Measurements from ENCODE around the gene DMBX1. TPM values are rescaled to one million over a fixed set of nuclear protein-coding genes. Genes with fewer than 3 reads are reported as not detected.

The DMBX1 gene
- total RNA-seq, 1 donor from 2014 or later, result 0.04 TPM

GRCh38 chr1:46467183-46467504 is 22.5 kb upstream of the DMBX1 start:
- H3K4me3 ChIP-seq (ENCODE audit: low read depth, low read length), result no peak overlapping the region
- no peaks in the 10 kb centered on the region for H3K36me3 ChIP-seq (ENCODE audit: control insufficient read depth, insufficient read depth, low read length)
- no peak for TF ChIP-seq CTCF (IDR thresholded peaks at IDR 0.05; ENCODE audit: insufficient read depth, low read length, poor library complexity, severe bottlenecking)
- peaks cover 22% of the 10 kb centered on the region for H3K27me3 ChIP-seq (ENCODE audit: control insufficient read depth, insufficient read depth, low read length)
- DNase-seq (ENCODE audit: low read depth), result no peak

GRCh38 chr1:46469881-46470280 is 19.8 kb upstream of the DMBX1 start:
- no peak for TF ChIP-seq CTCF (IDR thresholded peaks at IDR 0.05; ENCODE audit: insufficient read depth, low read length, poor library complexity, severe bottlenecking)
- no peak overlapping the region for H3K4me3 ChIP-seq (ENCODE audit: low read depth, low read length)
- DNase-seq (ENCODE audit: low read depth), result no peak
- H3K36me3 ChIP-seq (ENCODE audit: control insufficient read depth, insufficient read depth, low read length), result no peaks in the 10 kb centered on the region
- peaks cover 37% of the 10 kb centered on the region for H3K27me3 ChIP-seq (ENCODE audit: control insufficient read depth, insufficient read depth, low read length)

GRCh38 chr1:46471848-46472492 is 17.7 kb upstream of the DMBX1 start:
- no peak for TF ChIP-seq CTCF (IDR thresholded peaks at IDR 0.05; ENCODE audit: insufficient read depth, low read length, poor library complexity, severe bottlenecking)
- no peak for DNase-seq (ENCODE audit: low read depth)
- Histone ChIP-seq H3K36me3 (ENCODE audit: control insufficient read depth, insufficient read depth, low read length) (no peaks in the 10 kb centered on the region), H3K4me3 (ENCODE audit: low read depth, low read length) (no peak overlapping the region), H3K27me3 (ENCODE audit: control insufficient read depth, insufficient read depth, low read length) (peaks cover 48% of the 10 kb centered on the region)

- Histone ChIP-seq H3K27me3 (ENCODE audit: control insufficient read depth, insufficient read depth, low read length) (peaks cover 47% of the 10 kb centered on the region), H3K36me3 (ENCODE audit: control insufficient read depth, insufficient read depth, low read length) (no peaks in the 10 kb centered on the region), H3K4me3 (ENCODE audit: low read depth, low read length) (no peak overlapping the region)
- no peak for DNase-seq (ENCODE audit: low read depth)
- no peak for TF ChIP-seq CTCF (IDR thresholded peaks at IDR 0.05; ENCODE audit: insufficient read depth, low read length, poor library complexity, severe bottlenecking)
These were observed 17.0 kb upstream of the DMBX1 start for GRCh38 chr1:46472498-46473181.

- Histone ChIP-seq H3K36me3 (ENCODE audit: control insufficient read depth, insufficient read depth, low read length) (no peaks in the 10 kb centered on the region), H3K4me3 (ENCODE audit: low read depth, low read length) (no peak overlapping the region), H3K27me3 (ENCODE audit: control insufficient read depth, insufficient read depth, low read length) (peaks cover 50% of the 10 kb centered on the region)
- no peak for DNase-seq (ENCODE audit: low read depth)
- no peak for TF ChIP-seq CTCF (IDR thresholded peaks at IDR 0.05; ENCODE audit: insufficient read depth, low read length, poor library complexity, severe bottlenecking)
These were observed 15.6 kb upstream of the DMBX1 start for GRCh38 chr1:46473991-46474390.

- H3K4me3 ChIP-seq (ENCODE audit: low read depth, low read length), result no peak overlapping the region
- peaks cover 49% of the 10 kb centered on the region for H3K27me3 ChIP-seq (ENCODE audit: control insufficient read depth, insufficient read depth, low read length)
- no peak for DNase-seq (ENCODE audit: low read depth)
- TF ChIP-seq CTCF (IDR thresholded peaks at IDR 0.05; ENCODE audit: insufficient read depth, low read length, poor library complexity, severe bottlenecking), result no peak
- H3K36me3 ChIP-seq (ENCODE audit: control insufficient read depth, insufficient read depth, low read length), result no peaks in the 10 kb centered on the region
These were observed 15.1 kb upstream of the DMBX1 start for GRCh38 chr1:46474570-46474969.

Data from kidney epithelial cell (primary cell).